Germinal center (tissue), 1 donor: ENCODE measurements around the gene ASAP3.
A peak's percentile ranks its signal among the peaks of the same experiment; 100 is the strongest.

Experiments used
- DNase-seq: peaks from one replicate; pipeline ENCODE4 v3.0.0; 2012; ENCODE audit warnings: mixed read lengths, low spot score

The ASAP3 gene

GRCh38 chr1:23449306-23449705, 34.7 kb downstream of the ASAP3 start:
- no peak for DNase-seq

GRCh38 chr1:23448846-23449245, 35.1 kb downstream of the ASAP3 start:
- no peak for DNase-seq

GRCh38 chr1:23446661-23447310, 37.2 kb downstream of the ASAP3 start:
- DNase-seq = no peak

- DNase-seq = no peak
These were observed 39.2 kb downstream of the ASAP3 start for GRCh38 chr1:23444596-23445390.

GRCh38 chr1:23444104-23444533, 39.9 kb downstream of the ASAP3 start:
- no peak for DNase-seq

- no peak for DNase-seq
These were observed 41.2 kb downstream of the ASAP3 start for GRCh38 chr1:23442751-23443150.

- DNase-seq = no peak
These were observed 42.4 kb downstream of the ASAP3 start for GRCh38 chr1:23441446-23442148.

- DNase-seq = no peak
These were observed 45.4 kb downstream of the ASAP3 start for GRCh38 chr1:23438545-23438944.

GRCh38 chr1:23437355-23437664, 46.7 kb downstream of the ASAP3 start:
- no peak for DNase-seq

- peak; percentile 61 for DNase-seq
These were observed 47.2 kb downstream of the ASAP3 start for GRCh38 chr1:23436520-23437354.

- DNase-seq = no peak
These were observed 49.7 kb downstream of the ASAP3 start for GRCh38 chr1:23434260-23434775.

- DNase-seq = no peak
These were observed 50.9 kb downstream of the ASAP3 start for GRCh38 chr1:23433122-23433521.

- no peak for DNase-seq
These were observed 52.5 kb downstream of the ASAP3 start for GRCh38 chr1:23431431-23431830.

- no peak for DNase-seq
These were observed 53.2 kb downstream of the ASAP3 start for GRCh38 chr1:23430803-23431202.

- no peak for DNase-seq
These were observed 55.7 kb downstream of the ASAP3 start for GRCh38 chr1:23428136-23428905.

GRCh38 chr1:23427550-23427949, 56.4 kb downstream of the ASAP3 start:
- DNase-seq = no peak

- no peak for DNase-seq
These were observed 57.2 kb downstream of the ASAP3 start for GRCh38 chr1:23426828-23427227.

- no peak for DNase-seq
These were observed 58.8 kb downstream of the ASAP3 start for GRCh38 chr1:23425193-23425494.

- DNase-seq = peak; percentile 29
These were observed 59.4 kb downstream of the ASAP3 start, which contains the start of gene TCEA3 for GRCh38 chr1:23424293-23425192. TCEA3 (minus strand) TSS chr1:23424748; CDS start chr1:23424633, 115 bp downstream.
